CD4-positive, alpha-beta memory T cell (primary cell): ENCODE results near the gene PARL. TPM values are rescaled to one million over a fixed set of nuclear protein-coding genes. Genes with fewer than 3 reads are reported as not detected.

Experiments
- CTCF ChIA-PET: fragments of 350-600 bp; sonication (Branson Sonifier 250); formaldehyde crosslinking; loops from one replicate; lab custom pipeline; 2021; ENCODE audit warnings: inconsistent platforms; ENCODE audit not compliant: partially characterized antibody; lab: Charles Lee
- POLR2A ChIA-PET: fragments of 350-600 bp; sonication (Branson Sonifier 250); formaldehyde crosslinking; loops from one replicate; lab custom pipeline; 2021; ENCODE audit not compliant: partially characterized antibody; lab: Charles Lee
- DNase-seq, 5 donors: peaks; one replicate each; pipeline versions ENCODE4 v3.0.0 to v3.0.0-alpha.2; 2020 to 2022; ENCODE audit warnings: mixed read lengths in 1 of 5
- H3K27ac ChIP-seq: one replicate; pipeline ENCODE4 v1.7.0; 2013; ENCODE audit warnings: low read depth, low read length
- H3K27me3 ChIP-seq: 2 replicates; pipeline ENCODE4 v1.7.0; 2013; ENCODE audit warnings: mild to moderate bottlenecking, low read length, moderate library complexity; ENCODE audit not compliant: insufficient read depth
- H3K36me3 ChIP-seq: 2 replicates; pipeline ENCODE4 v1.7.0; 2013; ENCODE audit warnings: mild to moderate bottlenecking, low read length, moderate library complexity; ENCODE audit not compliant: insufficient read depth
- H3K4me1 ChIP-seq: 2 replicates; pipeline ENCODE4 v1.7.0; 2013; ENCODE audit warnings: mild to moderate bottlenecking, low read length, moderate library complexity; ENCODE audit not compliant: insufficient read depth
- H3K4me3 ChIP-seq, 2 donors: one replicate each; pipeline ENCODE4 v1.7.0; 2013; ENCODE audit warnings: low read length in 2 of 2, mild to moderate bottlenecking in 1 of 2
- H3K9me3 ChIP-seq, 2 donors: one replicate each; pipeline ENCODE4 v1.7.0; 2013; ENCODE audit warnings: low read length in 2 of 2, control low read depth in 1 of 2; ENCODE audit not compliant: control insufficient read depth in 1 of 2
- H3K27ac Mint-ChIP-seq, 7 donors: one replicate each; pipeline ENCODE4 v1.8.0; 2020 to 2021; ENCODE audit warnings: mixed read lengths in 7 of 7, mild to moderate bottlenecking in 6 of 7, inconsistent platforms in 3 of 7, moderate library complexity in 3 of 7
- H3K27me3 Mint-ChIP-seq, 2 donors: one replicate each; pipeline ENCODE4 v1.8.0; 2020 to 2021; ENCODE audit warnings: mixed read lengths in 2 of 2
- H3K36me3 Mint-ChIP-seq, 2 donors: one replicate each; pipeline ENCODE4 v1.8.0; 2020 to 2021; ENCODE audit warnings: mixed read lengths in 2 of 2, inconsistent platforms in 1 of 2, mild to moderate bottlenecking in 1 of 2
- H3K4me1 Mint-ChIP-seq, 4 donors: one replicate each; pipeline ENCODE4 v1.8.0; 2020 to 2021; ENCODE audit warnings: mixed read lengths in 4 of 4, mild to moderate bottlenecking in 1 of 4
- H3K4me3 Mint-ChIP-seq, 8 donors: one replicate each; pipeline ENCODE4 v1.8.0; 2020 to 2021; ENCODE audit warnings: mixed read lengths in 8 of 8, mild to moderate bottlenecking in 7 of 8, moderate library complexity in 6 of 8, inconsistent platforms in 3 of 8
- H3K9me3 Mint-ChIP-seq, 8 donors: one replicate each; pipeline ENCODE4 v1.8.0; 2020 to 2021; ENCODE audit warnings: mixed read lengths in 8 of 8, mild to moderate bottlenecking in 5 of 8, inconsistent platforms in 3 of 8, moderate library complexity in 1 of 8
- intact Hi-C: fragments of 100-400 bp; cut with micrococcal nuclease; formaldehyde crosslinking; loops from one replicate; pipeline ENCODE4 v1.15.1; 2023
- polyA plus RNA-seq, 2 donors: library from polyadenylated mRNA; unstranded; fragments of 300-500 nt; fragmentation: Illumina TruSeq; gene quantifications; one replicate each; pipeline ENCODE4 v1.2.3, GENCODE V29; 2021
- total RNA-seq, 2 experiments: library from RNA; stranded (reverse); gene quantifications; one replicate each; pipeline ENCODE4 v1.2.3, GENCODE V29; 2021

Gene PARL
- total and polyA plus RNA-seq, 4 experiments from 2014 or later: 46.9 to 168 (median 75.1) TPM

GRCh38 chr3:183808355-183808754, 76.3 kb downstream of the PARL start:
- DNase-seq: no peak
- Mint-ChIP-seq H3K4me1 (no peaks in the 10 kb centered on the region), H3K27me3 (no peaks in the 10 kb centered on the region), H3K36me3 (peaks cover 64 to 74% of the 10 kb centered on the region in 2 donors), H3K9me3 (no peaks in the 10 kb centered on the region), H3K4me3 (no peak overlapping the region), H3K27ac (no peak overlapping the region)
- no peaks in the 10 kb centered on the region for H3K4me1 ChIP-seq
- H3K4me3 ChIP-seq: no peak overlapping the region
- no peak overlapping the region for H3K27ac ChIP-seq
- intact Hi-C loops: no loop called here
- ChIA-PET CTCF (no interaction called here), POLR2A (no interaction called here)
- no peaks in the 10 kb centered on the region for H3K27me3 ChIP-seq
- no peaks in the 10 kb centered on the region for H3K9me3 ChIP-seq
- peaks cover 48% of the 10 kb centered on the region for H3K36me3 ChIP-seq

- POLR2A ChIA-PET: no interaction called here
- H3K4me3 Mint-ChIP-seq: no peak overlapping the region
These were observed 76.8 kb downstream of the PARL start for GRCh38 chr3:183807881-183808280.

GRCh38 chr3:183807209-183807728, 77.4 kb downstream of the PARL start:
- Mint-ChIP-seq H3K36me3 (peaks cover 63 to 76% of the 10 kb centered on the region in 2 donors), H3K4me3 (no peak overlapping the region), H3K9me3 (no peaks in the 10 kb centered on the region), H3K4me1 (no peaks in the 10 kb centered on the region), H3K27ac (peak overlapping the region in 3 of 7 donors; percentile 3 to 60 (median 59)), H3K27me3 (no peaks in the 10 kb centered on the region)
- no peaks in the 10 kb centered on the region for H3K27me3 ChIP-seq
- peaks cover 57% of the 10 kb centered on the region for H3K36me3 ChIP-seq
- H3K4me3 ChIP-seq: no peak overlapping the region
- CTCF ChIA-PET: no interaction called here
- no peak overlapping the region for H3K27ac ChIP-seq
- no peaks in the 10 kb centered on the region for H3K9me3 ChIP-seq
- POLR2A ChIA-PET: no interaction called here
- intact Hi-C loops: no loop called here
- no peaks in the 10 kb centered on the region for H3K4me1 ChIP-seq
- no peak for DNase-seq

More at GRCh38 chr3:183807881-183808280, 76.8 kb downstream of the PARL start:
- Mint-ChIP-seq H3K27ac (no peak overlapping the region), H3K36me3 (peaks cover 66 to 76% of the 10 kb centered on the region in 2 donors), H3K27me3 (no peaks in the 10 kb centered on the region), H3K4me1 (no peaks in the 10 kb centered on the region), H3K9me3 (no peaks in the 10 kb centered on the region)
- CTCF ChIA-PET: no interaction called here
- DNase-seq: no peak
- Histone ChIP-seq H3K36me3 (peaks cover 52% of the 10 kb centered on the region), H3K27me3 (no peaks in the 10 kb centered on the region), H3K4me1 (no peaks in the 10 kb centered on the region), H3K4me3 (no peak overlapping the region), H3K9me3 (no peaks in the 10 kb centered on the region), H3K27ac (no peak overlapping the region)
- intact Hi-C loops: no loop called here

GRCh38 chr3:183802989-183803388, 81.7 kb downstream of the PARL start:
- no peak for DNase-seq
- ChIA-PET POLR2A (no interaction called here), CTCF (no interaction called here)
- H3K36me3 ChIP-seq: peaks cover 66% of the 10 kb centered on the region
- no peaks in the 10 kb centered on the region for H3K27me3 ChIP-seq
- H3K27ac Mint-ChIP-seq: no peak overlapping the region
- H3K9me3 ChIP-seq: no peaks in the 10 kb centered on the region
- no peak overlapping the region for H3K4me3 ChIP-seq
- H3K9me3 Mint-ChIP-seq: no peaks in the 10 kb centered on the region
- no peak overlapping the region for H3K27ac ChIP-seq
- intact Hi-C loops: no loop called here
- no peaks in the 10 kb centered on the region for H3K27me3 Mint-ChIP-seq
- peaks cover 62 to 79% of the 10 kb centered on the region in 2 donors for H3K36me3 Mint-ChIP-seq
- no peaks in the 10 kb centered on the region for H3K4me1 ChIP-seq
- no peak overlapping the region for H3K4me3 Mint-ChIP-seq
- H3K4me1 Mint-ChIP-seq: no peaks in the 10 kb centered on the region

GRCh38 chr3:183801601-183802000, 83.1 kb downstream of the PARL start:
- Histone ChIP-seq H3K36me3 (peaks cover 59% of the 10 kb centered on the region), H3K4me1 (no peaks in the 10 kb centered on the region), H3K9me3 (no peaks in the 10 kb centered on the region), H3K4me3 (no peak overlapping the region), H3K27me3 (no peaks in the 10 kb centered on the region), H3K27ac (no peak overlapping the region)
- ChIA-PET POLR2A (no interaction called here), CTCF (no interaction called here)
- H3K27me3 Mint-ChIP-seq: no peaks in the 10 kb centered on the region
- no peaks in the 10 kb centered on the region for H3K4me1 Mint-ChIP-seq
- no peaks in the 10 kb centered on the region for H3K9me3 Mint-ChIP-seq
- DNase-seq: no peak
- H3K4me3 Mint-ChIP-seq: no peak overlapping the region
- no peak overlapping the region for H3K27ac Mint-ChIP-seq
- H3K36me3 Mint-ChIP-seq: peaks cover 56 to 72% of the 10 kb centered on the region in 2 donors
- intact Hi-C loops: no loop called here

GRCh38 chr3:183800243-183800863, 84.3 kb downstream of the PARL start:
- H3K4me3 ChIP-seq: no peak overlapping the region
- POLR2A ChIA-PET: no interaction called here
- H3K27me3 Mint-ChIP-seq: no peaks in the 10 kb centered on the region
- DNase-seq: no peak
- H3K36me3 ChIP-seq: peaks cover 50% of the 10 kb centered on the region
- CTCF ChIA-PET: no interaction called here
- intact Hi-C loops: no loop called here
- H3K9me3 ChIP-seq: no peaks in the 10 kb centered on the region
- H3K9me3 Mint-ChIP-seq: no peaks in the 10 kb centered on the region
- peaks cover 52 to 67% of the 10 kb centered on the region in 2 donors for H3K36me3 Mint-ChIP-seq
- H3K27me3 ChIP-seq: no peaks in the 10 kb centered on the region
- H3K4me1 Mint-ChIP-seq: no peaks in the 10 kb centered on the region
- no peak overlapping the region for H3K4me3 Mint-ChIP-seq
- H3K27ac ChIP-seq: no peak overlapping the region
- no peaks in the 10 kb centered on the region for H3K4me1 ChIP-seq
- H3K27ac Mint-ChIP-seq: peak overlapping the region in 1 of 7 donors; percentile 59

- Mint-ChIP-seq H3K4me1 (no peaks in the 10 kb centered on the region), H3K27ac (peak overlapping the region in 1 of 7 donors; percentile 3), H3K36me3 (peaks cover 54 to 64% of the 10 kb centered on the region in 2 donors), H3K9me3 (no peaks in the 10 kb centered on the region), H3K4me3 (no peak overlapping the region), H3K27me3 (no peaks in the 10 kb centered on the region)
- Histone ChIP-seq H3K4me1 (no peaks in the 10 kb centered on the region), H3K27ac (no peak overlapping the region), H3K4me3 (no peak overlapping the region), H3K36me3 (peaks cover 50% of the 10 kb centered on the region), H3K9me3 (no peaks in the 10 kb centered on the region), H3K27me3 (no peaks in the 10 kb centered on the region)
- DNase-seq: no peak
- ChIA-PET CTCF (interaction anchor here (0.7 kb wide), 1 partner anchor 33 kb away, joined by 4 read pairs; no protein-coding TSS in a partner anchor), POLR2A (no interaction called here)
- intact Hi-C loops: no loop called here
These were observed 85.2 kb downstream of the PARL start for GRCh38 chr3:183799461-183799860.
